AG09319 (cell line): ENCODE measurements around the gene MEIKIN.

Source experiments
- DNase-seq: peaks from one replicate; pipeline ENCODE4 v3.0.0-alpha.2; 2010; ENCODE audit warnings: low read depth; ENCODE audit errors: extremely low read depth
- TF ChIP-seq, protein P1 (sequence below): IDR thresholded peaks from 2 replicates; pipeline ENCODE4 v1.5.1; 2011; ENCODE audit warnings: low read depth, mild to moderate bottlenecking, inconsistent platforms, low read length, moderate library complexity

Gene MEIKIN

DNA sequence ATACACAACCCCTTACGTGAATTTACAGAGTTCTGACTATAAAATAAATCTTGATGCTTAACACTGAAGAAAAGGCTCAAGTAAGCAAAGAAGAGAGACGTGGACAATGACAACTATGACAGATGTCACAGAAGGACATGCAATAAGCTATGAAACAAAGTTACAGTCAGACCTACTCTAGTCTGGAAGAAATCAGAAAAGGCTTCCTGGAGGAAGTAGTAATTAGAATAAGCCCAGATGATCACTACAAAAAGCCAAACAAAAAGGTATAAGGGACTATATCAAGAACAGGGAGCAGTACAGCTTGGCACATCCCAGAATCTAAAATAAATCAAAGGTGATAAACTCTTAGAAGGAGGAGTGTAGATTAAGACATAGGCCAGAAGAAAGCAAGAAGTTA lies 154.9 kb downstream of the MEIKIN start:
- TF ChIP-seq, protein P1, sequence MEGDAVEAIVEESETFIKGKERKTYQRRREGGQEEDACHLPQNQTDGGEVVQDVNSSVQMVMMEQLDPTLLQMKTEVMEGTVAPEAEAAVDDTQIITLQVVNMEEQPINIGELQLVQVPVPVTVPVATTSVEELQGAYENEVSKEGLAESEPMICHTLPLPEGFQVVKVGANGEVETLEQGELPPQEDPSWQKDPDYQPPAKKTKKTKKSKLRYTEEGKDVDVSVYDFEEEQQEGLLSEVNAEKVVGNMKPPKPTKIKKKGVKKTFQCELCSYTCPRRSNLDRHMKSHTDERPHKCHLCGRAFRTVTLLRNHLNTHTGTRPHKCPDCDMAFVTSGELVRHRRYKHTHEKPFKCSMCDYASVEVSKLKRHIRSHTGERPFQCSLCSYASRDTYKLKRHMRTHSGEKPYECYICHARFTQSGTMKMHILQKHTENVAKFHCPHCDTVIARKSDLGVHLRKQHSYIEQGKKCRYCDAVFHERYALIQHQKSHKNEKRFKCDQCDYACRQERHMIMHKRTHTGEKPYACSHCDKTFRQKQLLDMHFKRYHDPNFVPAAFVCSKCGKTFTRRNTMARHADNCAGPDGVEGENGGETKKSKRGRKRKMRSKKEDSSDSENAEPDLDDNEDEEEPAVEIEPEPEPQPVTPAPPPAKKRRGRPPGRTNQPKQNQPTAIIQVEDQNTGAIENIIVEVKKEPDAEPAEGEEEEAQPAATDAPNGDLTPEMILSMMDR, result no peak

DNA sequence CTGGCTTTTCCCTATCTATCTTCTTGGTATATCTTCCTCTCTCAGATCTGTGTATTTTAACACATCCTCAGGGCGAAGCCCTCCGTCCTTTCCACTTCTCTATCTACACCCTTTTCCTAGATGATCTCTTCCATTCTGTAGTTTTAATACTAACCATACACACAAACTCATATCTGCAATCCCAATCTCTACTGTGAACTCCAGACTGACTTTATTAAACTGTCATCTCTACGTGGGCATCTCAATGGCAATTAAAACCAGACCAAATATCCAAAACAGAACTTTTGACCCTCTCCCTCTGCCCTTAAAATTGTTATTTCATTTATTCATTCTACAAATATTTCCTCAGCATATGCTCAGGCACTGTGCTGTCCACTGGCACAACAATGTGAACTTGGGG lies 155.7 kb downstream of the MEIKIN start:
- TF ChIP-seq, protein P1, result no peak

More for the DNA sequence above, 154.9 kb downstream of the MEIKIN start:
- DNase-seq, result no peak

DNA sequence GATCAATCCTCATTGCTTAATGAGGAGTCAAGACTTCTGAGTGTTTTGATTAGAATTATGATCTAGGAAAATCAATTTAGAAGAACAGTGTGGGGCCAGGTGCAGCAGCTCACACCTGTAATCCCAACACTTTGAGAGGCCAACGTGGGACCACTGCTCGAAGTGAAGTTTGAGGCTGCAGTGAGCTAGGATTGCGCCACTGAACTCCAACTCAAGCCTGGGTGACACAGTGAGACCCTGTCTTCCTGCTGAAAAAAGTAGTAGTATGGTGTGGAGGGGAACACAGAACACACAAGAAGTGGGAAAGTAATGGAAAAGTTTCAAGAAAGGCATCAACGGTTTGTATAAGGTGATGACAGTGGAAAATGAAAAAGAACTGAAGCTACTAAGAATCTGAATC lies 157.7 kb downstream of the MEIKIN start:
- no peak for DNase-seq
- TF ChIP-seq, protein P1, result no peak

More for the DNA sequence above, 155.7 kb downstream of the MEIKIN start:
- DNase-seq, result no peak

DNA sequence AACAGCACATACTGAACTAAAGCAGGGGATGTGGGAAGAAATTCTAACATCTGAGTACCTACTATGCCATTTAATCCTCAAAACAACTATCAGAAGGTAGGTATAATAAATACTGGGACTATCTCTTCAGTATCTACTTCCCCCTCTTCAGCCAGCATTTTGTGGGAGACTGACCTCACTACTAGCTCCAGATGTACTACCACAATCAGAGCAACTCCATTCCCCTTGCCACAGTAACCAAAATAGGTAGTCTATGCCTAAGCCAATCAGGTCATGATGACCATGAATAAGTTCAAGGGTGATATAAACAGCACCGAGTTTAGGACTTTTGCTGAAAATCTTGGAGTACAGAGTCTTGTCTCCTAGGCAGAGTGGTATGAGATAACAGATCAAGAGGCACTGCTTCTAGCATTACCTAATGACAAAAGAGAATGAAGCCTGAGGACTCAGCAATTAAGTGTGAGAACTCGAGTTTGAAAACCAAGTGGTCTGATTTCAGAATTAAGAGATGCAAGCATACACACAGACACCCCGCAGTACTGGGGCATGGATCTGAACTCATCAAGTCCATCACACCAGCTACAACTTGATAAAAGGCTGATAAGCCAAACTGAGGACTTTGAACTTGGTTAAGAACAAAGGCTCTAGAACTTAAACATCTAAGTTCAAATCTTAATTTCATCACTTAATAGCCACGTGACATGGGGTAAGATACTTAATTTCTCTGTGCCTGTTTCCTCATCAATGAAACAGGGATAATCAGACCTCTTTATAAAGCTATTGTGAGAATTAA lies 158.4 kb downstream of the MEIKIN start:
- no peak for DNase-seq
- TF ChIP-seq, protein P1, result no peak

DNA sequence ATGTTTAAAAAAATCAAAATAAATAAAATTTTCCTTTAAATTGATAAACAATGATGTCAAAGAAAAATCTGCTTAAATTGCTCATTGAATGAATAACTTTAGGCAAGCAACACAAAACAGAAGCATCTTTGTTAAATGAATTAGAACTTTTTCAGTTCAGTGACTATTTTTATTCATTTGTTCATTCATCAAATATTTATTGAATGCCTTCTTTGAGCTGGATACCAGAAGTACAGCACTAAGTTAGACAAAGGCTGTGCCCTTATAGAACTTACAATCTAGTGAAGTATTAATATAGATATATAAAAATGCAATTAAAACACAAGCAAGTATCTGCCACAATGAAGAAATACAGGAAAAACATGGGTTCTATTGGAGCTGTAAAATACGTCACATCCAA lies 159.4 kb downstream of the MEIKIN start:
- DNase-seq, result no peak
- TF ChIP-seq, protein P1, result no peak

DNA sequence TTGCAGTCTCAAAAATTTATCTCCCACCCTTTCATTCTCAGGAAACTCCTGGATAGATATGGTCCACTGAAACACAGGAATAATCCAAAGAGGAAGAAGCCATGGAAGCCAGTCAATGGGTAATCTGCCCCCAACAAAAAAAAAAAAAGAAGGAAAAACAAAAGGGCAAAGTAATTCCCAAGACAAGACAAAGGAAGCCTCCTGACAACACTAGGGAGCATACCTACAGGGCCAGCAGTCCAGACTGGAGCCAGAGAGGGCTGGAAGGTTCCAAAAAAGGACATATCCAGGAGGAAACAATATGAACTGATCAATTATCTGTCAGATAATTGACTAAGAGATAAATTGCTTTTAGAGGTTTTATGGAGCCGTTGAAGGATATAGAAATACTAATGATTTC lies 161.6 kb downstream of the MEIKIN start:
- DNase-seq, result no peak
- TF ChIP-seq, protein P1, result no peak

DNA sequence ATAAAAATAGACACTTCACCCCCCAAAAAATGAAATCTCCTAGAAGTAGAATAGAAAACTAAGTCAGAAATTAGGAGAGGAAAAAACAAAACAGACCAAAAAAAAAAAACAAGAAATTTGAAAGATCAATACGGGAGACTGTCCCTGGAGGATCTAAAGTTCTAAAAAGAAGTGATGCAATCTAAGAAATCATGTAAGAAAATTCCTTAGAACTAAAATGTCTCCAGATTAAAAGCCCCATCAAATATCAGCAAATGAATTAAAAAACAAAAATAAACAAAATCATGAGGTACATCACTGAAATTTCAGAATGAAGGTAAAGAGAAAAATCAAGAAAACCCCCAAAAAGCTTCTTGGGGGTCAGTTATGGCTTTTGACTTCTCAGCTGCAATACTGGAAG lies 162.1 kb downstream of the MEIKIN start:
- DNase-seq, result no peak
- TF ChIP-seq, protein P1, result no peak
